ENCODE data around the gene ACVR1C. TPM values are rescaled to one million over a fixed set of nuclear protein-coding genes. Genes with fewer than 3 reads are reported as not detected.

Gene ACVR1C
- under 1 TPM; 0.13 to 0.37 (median 0.26) TPM for polyA plus RNA-seq (ENCODE audit: insufficient read length in 3 of 3)

- DNase-seq (ENCODE audit: low read depth in 3 of 3, low spot score in 2 of 3): peak; percentile 27 to 53 (median 34)
Measured at GRCh38 chr2:157628477-157629415, at the start of gene ACVR1C. Gene ACVR1C, minus strand, starts transcription at chr2:157628864. Its CDS starts 220 bp downstream, at chr2:157628644.

- DNase-seq (ENCODE audit: low read depth in 3 of 3, low spot score in 2 of 3): no peak
Measured at GRCh38 chr2:157677941-157678340, 49.3 kb upstream of the ACVR1C start.

- DNase-seq (ENCODE audit: low read depth in 3 of 3, low spot score in 2 of 3): no peak
Measured at GRCh38 chr2:157672129-157672528, 43.5 kb upstream of the ACVR1C start.

- no peak for DNase-seq (ENCODE audit: low read depth in 3 of 3, low spot score in 2 of 3)
Measured at GRCh38 chr2:157662401-157662800, 33.7 kb upstream of the ACVR1C start.

- DNase-seq (ENCODE audit: low read depth in 3 of 3, low spot score in 2 of 3): no peak
Measured at GRCh38 chr2:157661776-157662175, 33.1 kb upstream of the ACVR1C start.

GRCh38 chr2:157657858-157658257, 29.2 kb upstream of the ACVR1C start:
- no peak for DNase-seq (ENCODE audit: low read depth in 3 of 3, low spot score in 2 of 3)

GRCh38 chr2:157657101-157657500, 28.4 kb upstream of the ACVR1C start:
- no peak for DNase-seq (ENCODE audit: low read depth in 3 of 3, low spot score in 2 of 3)

- no peak for DNase-seq (ENCODE audit: low read depth in 3 of 3, low spot score in 2 of 3)
Measured at GRCh38 chr2:157644776-157645175, 16.1 kb upstream of the ACVR1C start.

- no peak for DNase-seq (ENCODE audit: low read depth in 3 of 3, low spot score in 2 of 3)
Measured at GRCh38 chr2:157631861-157632260, 3.2 kb upstream of the ACVR1C start.

GRCh38 chr2:157627594-157628476, 829 bp downstream of the ACVR1C start:
- peak in 1 of 3 donors; percentile 1 for DNase-seq (ENCODE audit: low read depth in 3 of 3, low spot score in 2 of 3)

GRCh38 chr2:157625296-157625695, 3.4 kb downstream of the ACVR1C start:
- DNase-seq (ENCODE audit: low read depth in 3 of 3, low spot score in 2 of 3): no peak

GRCh38 chr2:157620956-157621355, 7.7 kb downstream of the ACVR1C start:
- no peak for DNase-seq (ENCODE audit: low read depth in 3 of 3, low spot score in 2 of 3)

- no peak for DNase-seq (ENCODE audit: low read depth in 3 of 3, low spot score in 2 of 3)
Measured at GRCh38 chr2:157611726-157612125, 16.9 kb downstream of the ACVR1C start.

GRCh38 chr2:157611110-157611509, 17.6 kb downstream of the ACVR1C start:
- DNase-seq (ENCODE audit: low read depth in 3 of 3, low spot score in 2 of 3): no peak

GRCh38 chr2:157606534-157606933, 22.1 kb downstream of the ACVR1C start:
- no peak for DNase-seq (ENCODE audit: low read depth in 3 of 3, low spot score in 2 of 3)

- DNase-seq (ENCODE audit: low read depth in 3 of 3, low spot score in 2 of 3): no peak
Measured at GRCh38 chr2:157603198-157603597, 25.5 kb downstream of the ACVR1C start.

- no peak for DNase-seq (ENCODE audit: low read depth in 3 of 3, low spot score in 2 of 3)
Measured at GRCh38 chr2:157601807-157602206, 26.9 kb downstream of the ACVR1C start.

- no peak for DNase-seq (ENCODE audit: low read depth in 3 of 3, low spot score in 2 of 3)
Measured at GRCh38 chr2:157596992-157597681, 31.5 kb downstream of the ACVR1C start.

GRCh38 chr2:157593411-157593810, 35.3 kb downstream of the ACVR1C start:
- DNase-seq (ENCODE audit: low read depth in 3 of 3, low spot score in 2 of 3): no peak

GRCh38 chr2:157592948-157593347, 35.7 kb downstream of the ACVR1C start:
- DNase-seq (ENCODE audit: low read depth in 3 of 3, low spot score in 2 of 3): no peak

GRCh38 chr2:157592374-157592773, 36.3 kb downstream of the ACVR1C start:
- no peak for DNase-seq (ENCODE audit: low read depth in 3 of 3, low spot score in 2 of 3)

Measured in right renal cortex interstitium (tissue), 3 donors.